Coronary artery (tissue), 2 donors: Measurements from ENCODE around the gene GPC6.
A peak's percentile ranks its signal among the peaks of the same experiment; 100 is the strongest.

Experiments
- DNase-seq: peaks from one replicate; pipeline ENCODE4 v3.0.0-alpha.2; 2017; ENCODE audit warnings: low spot score
- H3K27ac ChIP-seq, 2 donors: fragments of 200-600 bp; sonication (generic); one replicate each; pipeline ENCODE4 v1.5.1; 2016 to 2019
- H3K4me3 ChIP-seq: fragments of 200-600 bp; sonication (generic); 2 replicates; pipeline ENCODE4 v1.5.1; 2016; ENCODE audit warnings: mild to moderate bottlenecking, moderate library complexity
- TF ChIP-seq, protein P1 (sequence below): fragments of 200-600 bp; sonication (generic); IDR thresholded peaks from one replicate; pipeline ENCODE4 v1.5.1; 2019; ENCODE audit warnings: antibody characterized with exemption

GPC6 gene

DNA sequence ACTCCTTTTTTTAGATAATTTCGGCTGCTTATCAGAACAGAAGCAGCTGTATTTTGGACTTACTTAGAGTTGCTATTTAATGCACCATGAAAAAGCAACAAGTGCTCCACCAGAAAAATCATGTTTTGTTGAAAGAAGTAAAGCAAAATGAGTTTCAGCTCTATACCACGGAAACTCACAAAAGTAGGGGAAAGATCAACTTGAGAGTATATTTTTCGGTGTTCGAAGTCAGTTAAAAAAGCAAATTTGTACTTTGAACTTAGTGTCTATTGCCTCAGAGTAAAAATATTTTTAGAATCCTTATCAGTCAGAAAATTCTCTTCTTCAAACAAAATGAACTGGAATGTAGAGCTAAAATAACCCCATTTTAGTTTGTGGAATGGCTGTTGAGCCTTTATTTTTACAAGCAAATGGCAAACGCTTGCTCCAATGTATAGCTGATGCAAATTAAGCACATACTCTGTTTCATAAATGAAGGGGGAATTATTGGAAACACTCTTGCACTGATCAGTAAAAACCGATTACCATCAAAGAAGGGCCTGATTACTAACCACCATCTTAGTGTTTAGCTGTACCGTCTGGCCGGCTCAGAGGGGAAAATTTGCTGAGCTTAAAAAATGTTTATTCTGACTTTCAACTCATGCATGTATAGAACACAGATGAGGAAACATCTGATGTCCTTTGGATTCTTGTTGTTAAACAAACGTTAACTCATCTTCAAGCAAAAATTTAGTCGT is 540.7 kb downstream of the GPC6 start:
- no peak for DNase-seq
- TF ChIP-seq, protein P1, sequence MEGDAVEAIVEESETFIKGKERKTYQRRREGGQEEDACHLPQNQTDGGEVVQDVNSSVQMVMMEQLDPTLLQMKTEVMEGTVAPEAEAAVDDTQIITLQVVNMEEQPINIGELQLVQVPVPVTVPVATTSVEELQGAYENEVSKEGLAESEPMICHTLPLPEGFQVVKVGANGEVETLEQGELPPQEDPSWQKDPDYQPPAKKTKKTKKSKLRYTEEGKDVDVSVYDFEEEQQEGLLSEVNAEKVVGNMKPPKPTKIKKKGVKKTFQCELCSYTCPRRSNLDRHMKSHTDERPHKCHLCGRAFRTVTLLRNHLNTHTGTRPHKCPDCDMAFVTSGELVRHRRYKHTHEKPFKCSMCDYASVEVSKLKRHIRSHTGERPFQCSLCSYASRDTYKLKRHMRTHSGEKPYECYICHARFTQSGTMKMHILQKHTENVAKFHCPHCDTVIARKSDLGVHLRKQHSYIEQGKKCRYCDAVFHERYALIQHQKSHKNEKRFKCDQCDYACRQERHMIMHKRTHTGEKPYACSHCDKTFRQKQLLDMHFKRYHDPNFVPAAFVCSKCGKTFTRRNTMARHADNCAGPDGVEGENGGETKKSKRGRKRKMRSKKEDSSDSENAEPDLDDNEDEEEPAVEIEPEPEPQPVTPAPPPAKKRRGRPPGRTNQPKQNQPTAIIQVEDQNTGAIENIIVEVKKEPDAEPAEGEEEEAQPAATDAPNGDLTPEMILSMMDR: no peak
- Histone ChIP-seq H3K27ac (peak overlapping the region in 1 of 2 donors; percentile 68), H3K4me3 (peak overlapping the region; percentile 42)

DNA sequence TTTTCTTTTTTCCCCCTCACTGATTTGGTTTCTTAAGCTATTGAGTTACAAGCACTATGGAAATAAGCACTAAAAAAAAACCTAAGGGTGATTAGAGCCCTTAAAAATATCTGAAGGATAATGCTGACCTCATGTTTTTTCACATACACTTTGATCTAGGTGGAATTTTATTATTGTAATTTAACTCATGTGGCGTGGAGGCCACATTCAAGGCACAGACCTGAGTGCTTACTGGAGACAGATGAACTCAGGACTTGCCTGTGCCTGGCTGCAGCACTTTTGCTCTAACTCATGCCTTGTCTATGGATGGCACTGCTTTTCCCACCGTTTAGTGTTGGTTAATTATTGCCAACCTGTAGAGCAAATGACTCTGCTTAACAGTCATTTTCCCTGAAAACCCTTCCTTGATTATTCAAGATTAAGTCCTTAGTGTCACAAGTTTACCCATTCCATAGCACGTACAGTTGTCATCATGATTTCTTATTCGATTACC is 541.4 kb downstream of the GPC6 start:
- TF ChIP-seq, protein P1: no peak
- H3K27ac ChIP-seq: peak overlapping the region in 1 of 2 donors; percentile 68

DNA sequence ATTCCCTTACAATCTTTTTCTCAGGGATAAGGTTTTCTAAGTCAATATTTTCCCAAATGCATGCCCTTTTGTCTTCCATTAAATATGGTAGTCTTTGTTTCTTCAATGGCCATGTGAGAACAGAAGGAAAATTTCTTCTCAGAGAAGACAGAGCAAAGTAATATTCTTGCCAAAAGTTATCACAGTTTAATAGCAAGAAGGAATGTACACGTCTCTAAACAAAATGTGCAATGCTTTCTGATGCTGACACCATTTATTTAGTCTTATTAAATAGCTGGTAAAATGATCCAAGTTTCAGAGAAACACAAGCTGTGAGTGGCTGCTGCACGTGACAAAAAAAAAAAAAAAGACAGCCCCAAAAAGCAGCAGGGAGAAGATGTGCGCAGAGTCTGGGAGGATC is 542.5 kb downstream of the GPC6 start:
- H3K4me3 ChIP-seq: no peak overlapping the region
- H3K27ac ChIP-seq: peak overlapping the region in 1 of 2 donors; percentile 1
- DNase-seq: no peak
- TF ChIP-seq, protein P1: no peak

More for the DNA sequence above, 541.4 kb downstream of the GPC6 start:
- DNase-seq: no peak
- no peak overlapping the region for H3K4me3 ChIP-seq

DNA sequence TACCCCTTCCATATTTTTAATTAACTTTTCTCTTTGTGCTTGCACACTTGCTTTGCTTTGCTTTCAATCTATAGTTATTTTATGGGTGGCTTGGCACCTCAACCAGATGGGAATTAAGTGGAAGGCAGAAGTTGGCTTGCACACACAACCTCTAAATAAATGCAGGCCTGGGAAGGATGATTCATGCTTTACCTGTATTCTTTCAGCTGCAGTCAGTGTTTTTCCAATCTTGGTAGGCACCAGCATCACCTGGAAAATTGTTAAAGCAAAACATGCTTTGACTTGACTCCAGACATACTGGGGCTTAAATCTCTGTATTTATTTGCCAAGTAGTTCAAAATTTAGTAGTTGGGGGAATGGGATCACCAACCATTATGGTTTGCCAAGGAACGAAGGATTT is 543.0 kb downstream of the GPC6 start:
- DNase-seq: no peak
- H3K27ac ChIP-seq: peak overlapping the region in 1 of 2 donors; percentile 1
- TF ChIP-seq, protein P1: no peak

DNA sequence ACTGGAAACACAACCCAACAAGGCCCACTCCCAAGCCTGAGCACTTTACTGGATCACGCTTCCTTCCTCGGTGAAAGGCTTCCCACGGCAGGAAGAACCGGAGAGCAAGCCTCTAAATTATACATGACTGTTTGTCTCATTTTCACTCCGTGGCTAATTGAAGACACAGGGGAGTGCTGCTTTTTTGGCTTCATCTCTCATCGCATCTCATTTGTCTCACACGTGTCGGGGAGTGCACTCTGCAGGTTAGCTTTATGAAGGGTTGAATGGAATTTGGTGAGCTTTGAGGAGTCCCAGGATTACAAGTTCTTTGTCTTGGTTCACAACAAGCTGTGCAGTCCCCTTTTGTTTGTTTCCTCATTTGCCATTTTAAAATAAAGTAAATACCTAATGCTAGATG is 544.6 kb downstream of the GPC6 start:
- Histone ChIP-seq H3K27ac (peak overlapping the region in 1 of 2 donors; percentile 12), H3K4me3 (no peak overlapping the region)
- no peak for DNase-seq
- TF ChIP-seq, protein P1: no peak

More for the DNA sequence above, 543.0 kb downstream of the GPC6 start:
- no peak overlapping the region for H3K4me3 ChIP-seq

DNA sequence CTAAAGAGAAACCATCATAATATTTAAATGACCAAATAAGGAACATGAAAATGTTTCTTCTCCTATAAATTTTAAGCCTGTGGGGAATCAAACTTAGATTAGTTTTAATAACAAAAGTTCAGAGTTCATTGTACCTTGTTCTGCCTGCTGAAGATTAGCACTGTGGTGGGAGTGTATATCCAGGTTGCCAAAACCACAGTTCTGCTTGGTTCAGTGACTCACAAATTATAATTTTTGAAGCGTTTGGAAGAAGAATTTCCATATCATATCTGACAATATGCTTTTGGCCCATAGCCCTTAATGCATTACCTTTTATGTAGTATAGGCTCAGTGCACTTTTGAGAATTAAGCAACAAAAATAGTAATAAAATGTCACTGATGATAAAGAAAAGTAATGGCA is 545.2 kb downstream of the GPC6 start:
- Histone ChIP-seq H3K4me3 (no peak overlapping the region), H3K27ac (no peak overlapping the region)
- TF ChIP-seq, protein P1: no peak
- DNase-seq: no peak

DNA sequence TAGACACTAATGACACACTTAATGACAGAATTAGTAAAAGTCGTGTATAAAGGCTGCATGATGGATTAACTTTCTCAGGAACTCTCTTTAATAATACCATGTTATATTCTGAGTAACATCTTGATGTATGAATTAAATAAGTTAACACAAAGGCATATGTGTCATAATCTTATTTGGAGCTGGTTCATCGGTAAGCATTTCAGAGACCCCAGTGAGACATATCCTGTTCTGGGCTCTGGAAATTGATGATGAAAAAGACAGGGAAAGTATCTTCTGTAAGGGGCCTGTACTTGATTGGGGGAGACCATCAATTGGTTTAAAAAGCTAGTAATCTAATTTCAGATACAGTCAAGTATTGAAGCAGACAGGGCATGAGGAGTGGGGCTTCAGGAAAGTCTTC is 547.9 kb downstream of the GPC6 start:
- H3K4me3 ChIP-seq: no peak overlapping the region
- TF ChIP-seq, protein P1: no peak
- H3K27ac ChIP-seq: peak overlapping the region in 1 of 2 donors; percentile 72
- no peak for DNase-seq
